Mucosa of descending colon (tissue), 3 donors: Measurements from ENCODE around the gene TREML1. TPM values are rescaled to one million over a fixed set of nuclear protein-coding genes. Genes with fewer than 3 reads are reported as not detected.

Experiments used
- ATAC-seq: fragments of 200-7000 bp; cut with Tn5 transposase; one replicate; pipeline ENCODE4 v1.9.1; 2020; ENCODE audit warnings: mild to moderate bottlenecking, moderate library complexity
- DNase-seq, 3 donors: peaks; one replicate each; pipeline ENCODE4 v3.0.0-alpha.2; 2020
- H3K36me3 ChIP-seq: fragments of 200-600 bp; one replicate; pipeline ENCODE4 v1.8.0; 2021; ENCODE audit warnings: low read depth, mild to moderate bottlenecking
- H3K4me1 ChIP-seq: fragments of 200-600 bp; one replicate; pipeline ENCODE4 v1.8.0; 2021; ENCODE audit warnings: low read depth, mild to moderate bottlenecking
- H3K4me3 ChIP-seq: fragments of 200-600 bp; one replicate; pipeline ENCODE4 v1.8.0; 2021; ENCODE audit warnings: mild to moderate bottlenecking
- H3K9me3 ChIP-seq: fragments of 200-600 bp; one replicate; pipeline ENCODE4 v1.8.0; 2021; ENCODE audit warnings: mild to moderate bottlenecking
- CTCF ChIP-seq: fragments of 200-600 bp; IDR thresholded peaks from one replicate; pipeline ENCODE4 v1.8.0; 2022; ENCODE audit warnings: antibody characterized with exemption, mild to moderate bottlenecking
- intact Hi-C, 2 donors: fragments of 100-400 bp; cut with DNase I in 1 of 2; cut with micrococcal nuclease in 1 of 2; formaldehyde crosslinking; loops; one replicate each; pipeline versions ENCODE4 v1.11.0 to v1.11.1; 2022; cut with DNase I, micrococcal nuclease
- total RNA-seq, 3 donors: library from RNA; stranded (reverse); fragmentation: NEBNext Ultra II Directional in 2 of 3; extraction: Animal tissue kit (Norgen Biotek cat#: 25700) in 2 of 3; gene quantifications; one replicate each; pipeline versions ENCODE4 v1.2.1 to v1.2.4, GENCODE V29; 2021 to 2023
- donor health status: DM: no; HTN: no; CAD: no; lungs with moderate emphysema.
- donor health status: DM: no; HTN: no; CAD: no.
- donor health status: DM: no; HTN: yes; CAD: no.

The TREML1 gene
- total RNA-seq, 3 donors from 2014 or later: 0.35 TPM; not detected in 2

- no peak for TF ChIP-seq CTCF
- H3K36me3 ChIP-seq: no peaks in the 10 kb centered on the region
- intact Hi-C loops: no loop called here
- H3K9me3 ChIP-seq: no peaks in the 10 kb centered on the region
- no peak overlapping the region for H3K4me3 ChIP-seq
- no peaks in the 10 kb centered on the region for H3K4me1 ChIP-seq
- ATAC-seq: no peak
- no peak for DNase-seq
Observed at GRCh38 chr6:41155132-41155805, 1.1 kb upstream of the TREML1 start.

GRCh38 chr6:41153451-41153850 is 696 bp downstream of the TREML1 start:
- ATAC-seq (no peak), DNase-seq (no peak)
- H3K4me1 ChIP-seq: no peaks in the 10 kb centered on the region
- H3K4me3 ChIP-seq: no peak overlapping the region
- no peaks in the 10 kb centered on the region for H3K9me3 ChIP-seq
- no peak for TF ChIP-seq CTCF
- intact Hi-C loops: no loop called here
- H3K36me3 ChIP-seq: no peaks in the 10 kb centered on the region

GRCh38 chr6:41150671-41151070 is 3.5 kb downstream of the TREML1 start:
- no peaks in the 10 kb centered on the region for H3K9me3 ChIP-seq
- no peak for DNase-seq
- intact Hi-C loops: no loop called here
- TF ChIP-seq CTCF: no peak
- no peaks in the 10 kb centered on the region for H3K36me3 ChIP-seq
- no peaks in the 10 kb centered on the region for H3K4me1 ChIP-seq
- no peak for ATAC-seq
- H3K4me3 ChIP-seq: no peak overlapping the region

DNA sequence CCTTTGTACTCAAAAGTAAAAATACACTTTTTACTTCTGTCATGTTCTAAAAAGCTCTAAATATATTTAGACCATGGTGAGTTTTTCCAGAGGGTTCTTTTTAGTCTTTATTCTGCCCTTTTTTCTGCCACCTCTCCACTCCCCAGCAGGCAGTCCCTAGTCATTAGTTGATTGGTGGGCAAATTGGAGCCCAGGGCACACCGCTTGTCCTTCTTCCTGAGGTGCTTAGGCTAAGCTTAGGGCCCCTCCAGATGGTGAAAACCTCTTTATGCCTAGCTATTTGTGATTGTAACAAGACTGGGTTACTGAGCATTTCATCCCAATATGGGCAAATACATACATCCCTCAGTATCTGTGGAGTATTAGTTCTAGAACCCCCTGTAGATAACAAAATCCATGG is 6.2 kb downstream of the TREML1 start:
- TF ChIP-seq CTCF: no peak
- Histone ChIP-seq H3K4me3 (no peak overlapping the region), H3K9me3 (no peaks in the 10 kb centered on the region), H3K36me3 (no peaks in the 10 kb centered on the region), H3K4me1 (no peaks in the 10 kb centered on the region)
- no peak for ATAC-seq
- intact Hi-C loops: no loop called here
- DNase-seq: no peak

DNA sequence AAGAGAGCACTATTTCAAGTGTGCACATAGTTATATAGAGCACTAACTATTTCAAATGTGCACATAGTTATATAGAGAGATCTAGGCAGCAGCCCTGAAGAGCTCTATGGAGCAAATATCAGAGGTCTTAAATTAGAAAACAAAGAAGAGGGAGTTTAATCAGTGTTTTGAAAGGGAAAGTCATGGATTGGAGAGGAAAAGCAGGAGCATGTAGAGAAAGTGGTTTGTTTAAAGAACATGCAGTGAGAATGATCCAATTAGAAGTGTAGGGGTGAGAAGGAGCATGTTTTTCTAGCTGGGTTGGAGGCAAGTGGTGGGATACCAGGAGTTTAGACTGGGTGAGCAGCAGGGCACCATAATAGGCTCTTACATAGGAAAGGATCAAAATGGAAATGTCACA is 17.2 kb downstream of the TREML1 start:
- intact Hi-C loops: no loop called here
- no peak overlapping the region for H3K4me3 ChIP-seq
- ATAC-seq: no peak
- no peaks in the 10 kb centered on the region for H3K9me3 ChIP-seq
- no peaks in the 10 kb centered on the region for H3K36me3 ChIP-seq
- no peak for DNase-seq
- no peak for TF ChIP-seq CTCF
- H3K4me1 ChIP-seq: no peaks in the 10 kb centered on the region
